ENCODE results near the gene CHAT. TPM values are rescaled to one million over a fixed set of nuclear protein-coding genes. Genes with fewer than 3 reads are reported as not detected.

Gene CHAT
- total and polyA plus RNA-seq, 3 experiments from 2014 or later, result not detected

DNA sequence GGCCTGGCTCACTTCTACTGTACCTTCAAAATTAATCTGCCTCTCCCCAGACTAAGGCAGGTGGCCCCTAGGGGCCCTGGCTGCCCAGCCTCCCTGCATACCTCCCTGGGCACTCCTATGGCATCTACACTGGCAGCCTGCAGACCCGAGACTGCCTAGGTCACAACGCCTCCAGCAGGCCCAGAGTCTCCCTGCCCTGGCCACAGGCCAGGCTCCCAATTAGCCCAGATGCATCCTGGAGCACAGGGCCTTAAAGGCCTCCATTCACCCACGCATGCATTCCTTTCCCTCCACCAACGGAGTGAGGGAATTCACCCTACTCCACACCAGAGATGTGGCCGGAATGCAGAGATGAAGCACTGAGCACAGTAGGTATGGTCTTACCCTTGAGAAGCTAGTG is 1.9 kb downstream of the CHAT start:
- H3K27me3 ChIP-seq (ENCODE audit: insufficient read depth, low read length, poor library complexity, severe bottlenecking), result peaks cover 16% of the 10 kb centered on the region
- H3K4me3 Mint-ChIP-seq, result peak overlapping the region in 1 of 7 donors; percentile 20
- H3K36me3 ChIP-seq (ENCODE audit: insufficient read depth, low read length), result no peaks in the 10 kb centered on the region
- H3K9me3 ChIP-seq (ENCODE audit: low read length), result no peaks in the 10 kb centered on the region
- H3K36me3 Mint-ChIP-seq, result no peaks in the 10 kb centered on the region
- H3K27ac Mint-ChIP-seq, result peak overlapping the region in 2 of 8 donors; percentile 45 to 88
- H3K4me1 ChIP-seq (ENCODE audit: insufficient read depth, low read length), result no peaks in the 10 kb centered on the region
- CTCF ChIA-PET, result interaction anchor here (1.4 kb wide), 1 partner anchor 22 kb away, joined by 4 read pairs; no protein-coding TSS in a partner anchor
- POLR2A ChIA-PET, result no interaction called here
- H3K27me3 Mint-ChIP-seq, result peaks cover 56 to 87% of the 10 kb centered on the region in 2 donors
- H3K4me1 Mint-ChIP-seq, result peaks cover 9 to 12% (median 10%) of the 10 kb centered on the region in 3 donors
- no peak overlapping the region for H3K27ac ChIP-seq (ENCODE audit: low read depth, low read length)
- peaks cover 0 to 13% (median 4%) of the 10 kb centered on the region in 5 donors for H3K9me3 Mint-ChIP-seq
- no peak overlapping the region for H3K4me3 ChIP-seq (ENCODE audit: low read length)
- DNase-seq, result no peak

GRCh38 chr10:49616421-49617101 is 2.7 kb downstream of the CHAT start:
- Mint-ChIP-seq H3K4me1 (peaks cover 9 to 12% (median 10%) of the 10 kb centered on the region in 3 donors), H3K4me3 (no peak overlapping the region), H3K27me3 (peaks cover 50 to 81% of the 10 kb centered on the region in 2 donors), H3K27ac (no peak overlapping the region), H3K9me3 (peaks cover 0 to 11% (median 4%) of the 10 kb centered on the region in 5 donors), H3K36me3 (no peaks in the 10 kb centered on the region)
- ChIA-PET POLR2A (no interaction called here), CTCF (interaction anchor here (1.4 kb wide), 1 partner anchor 23 kb away, joined by 4 read pairs; no protein-coding TSS in a partner anchor)
- H3K27me3 ChIP-seq (ENCODE audit: insufficient read depth, low read length, poor library complexity, severe bottlenecking), result peaks cover 16% of the 10 kb centered on the region
- no peak for DNase-seq
- no peaks in the 10 kb centered on the region for H3K4me1 ChIP-seq (ENCODE audit: insufficient read depth, low read length)
- no peaks in the 10 kb centered on the region for H3K9me3 ChIP-seq (ENCODE audit: low read length)
- H3K36me3 ChIP-seq (ENCODE audit: insufficient read depth, low read length), result no peaks in the 10 kb centered on the region
- H3K4me3 ChIP-seq (ENCODE audit: low read length), result no peak overlapping the region
- no peak overlapping the region for H3K27ac ChIP-seq (ENCODE audit: low read depth, low read length)

GRCh38 chr10:49617121-49618020 is 3.5 kb downstream of the CHAT start:
- peaks cover 44 to 73% of the 10 kb centered on the region in 2 donors for H3K27me3 Mint-ChIP-seq
- H3K36me3 Mint-ChIP-seq, result no peaks in the 10 kb centered on the region
- H3K27ac ChIP-seq (ENCODE audit: low read depth, low read length), result no peak overlapping the region
- ChIA-PET POLR2A (no interaction called here), CTCF (interaction anchor here (1.4 kb wide), 1 partner anchor 24 kb away, joined by 4 read pairs; no protein-coding TSS in a partner anchor)
- no peaks in the 10 kb centered on the region for H3K9me3 ChIP-seq (ENCODE audit: low read length)
- H3K4me3 Mint-ChIP-seq, result no peak overlapping the region
- H3K27ac Mint-ChIP-seq, result no peak overlapping the region
- no peaks in the 10 kb centered on the region for H3K4me1 ChIP-seq (ENCODE audit: insufficient read depth, low read length)
- peaks cover 0 to 5% (median 3%) of the 10 kb centered on the region in 5 donors for H3K9me3 Mint-ChIP-seq
- no peaks in the 10 kb centered on the region for H3K36me3 ChIP-seq (ENCODE audit: insufficient read depth, low read length)
- peaks cover 13% of the 10 kb centered on the region for H3K27me3 ChIP-seq (ENCODE audit: insufficient read depth, low read length, poor library complexity, severe bottlenecking)
- H3K4me1 Mint-ChIP-seq, result peaks cover 7 to 9% (median 8%) of the 10 kb centered on the region in 3 donors
- no peak for DNase-seq
- H3K4me3 ChIP-seq (ENCODE audit: low read length), result no peak overlapping the region

DNA sequence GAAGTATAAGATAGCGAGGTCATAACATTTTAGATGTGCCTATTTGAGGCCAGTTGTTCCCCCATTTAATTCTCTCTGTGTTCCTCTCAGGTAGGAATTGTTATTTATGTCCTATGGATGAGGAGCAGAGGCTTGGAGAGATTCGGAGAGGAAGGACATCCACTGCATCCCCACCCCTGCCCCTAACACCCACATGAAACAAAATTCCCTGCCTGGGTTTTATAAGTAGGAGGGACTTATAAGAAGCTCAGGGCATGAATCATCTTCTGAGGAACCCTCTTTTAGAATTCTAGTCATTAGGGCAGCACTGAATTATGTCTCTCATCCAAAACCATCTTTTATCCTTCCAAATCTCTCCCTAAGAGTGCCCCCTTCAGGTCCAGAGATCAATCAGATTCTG is 5.0 kb downstream of the CHAT start:
- POLR2A ChIA-PET, result no interaction called here
- H3K4me1 Mint-ChIP-seq, result peaks cover 0 to 7% (median under 1%) of the 10 kb centered on the region in 3 donors
- H3K27ac ChIP-seq (ENCODE audit: low read depth, low read length), result no peak overlapping the region
- no peaks in the 10 kb centered on the region for H3K36me3 Mint-ChIP-seq
- peaks cover 32 to 59% of the 10 kb centered on the region in 2 donors for H3K27me3 Mint-ChIP-seq
- no peaks in the 10 kb centered on the region for H3K4me1 ChIP-seq (ENCODE audit: insufficient read depth, low read length)
- no peaks in the 10 kb centered on the region for H3K9me3 ChIP-seq (ENCODE audit: low read length)
- H3K4me3 Mint-ChIP-seq, result no peak overlapping the region
- no peaks in the 10 kb centered on the region for H3K36me3 ChIP-seq (ENCODE audit: insufficient read depth, low read length)
- CTCF ChIA-PET, result no interaction called here
- peaks cover 0 to under 1% (median 0%) of the 10 kb centered on the region in 5 donors for H3K9me3 Mint-ChIP-seq
- H3K27me3 ChIP-seq (ENCODE audit: insufficient read depth, low read length, poor library complexity, severe bottlenecking), result peaks cover 8% of the 10 kb centered on the region
- H3K27ac Mint-ChIP-seq, result no peak overlapping the region
- no peak overlapping the region for H3K4me3 ChIP-seq (ENCODE audit: low read length)
- no peak for DNase-seq

DNA sequence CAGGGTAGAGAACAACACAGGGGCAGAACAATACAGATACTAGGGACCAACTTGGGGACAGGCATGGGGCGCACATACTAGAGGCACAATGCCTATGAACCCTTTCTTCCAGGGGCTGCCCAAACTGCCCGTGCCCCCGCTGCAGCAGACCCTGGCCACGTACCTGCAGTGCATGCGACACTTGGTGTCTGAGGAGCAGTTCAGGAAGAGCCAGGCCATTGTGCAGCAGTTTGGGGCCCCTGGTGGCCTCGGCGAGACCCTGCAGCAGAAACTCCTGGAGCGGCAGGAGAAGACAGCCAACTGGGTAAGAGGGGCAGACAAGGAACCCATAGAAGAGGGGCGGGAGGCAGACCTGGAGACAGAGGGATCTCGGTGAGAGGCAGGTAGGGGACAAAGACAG is 5.8 kb downstream of the CHAT start:
- Histone ChIP-seq H3K27me3 (ENCODE audit: insufficient read depth, low read length, poor library complexity, severe bottlenecking) (peaks cover 8% of the 10 kb centered on the region), H3K36me3 (ENCODE audit: insufficient read depth, low read length) (no peaks in the 10 kb centered on the region), H3K4me3 (ENCODE audit: low read length) (no peak overlapping the region), H3K27ac (ENCODE audit: low read depth, low read length) (no peak overlapping the region), H3K9me3 (ENCODE audit: low read length) (no peaks in the 10 kb centered on the region), H3K4me1 (ENCODE audit: insufficient read depth, low read length) (no peaks in the 10 kb centered on the region)
- Mint-ChIP-seq H3K4me1 (peaks cover 0 to 5% (median 0%) of the 10 kb centered on the region in 3 donors), H3K27me3 (peaks cover 33 to 59% of the 10 kb centered on the region in 2 donors), H3K9me3 (no peaks in the 10 kb centered on the region), H3K4me3 (no peak overlapping the region), H3K27ac (no peak overlapping the region), H3K36me3 (no peaks in the 10 kb centered on the region)
- ChIA-PET CTCF (no interaction called here), POLR2A (no interaction called here)
- DNase-seq, result no peak

DNA sequence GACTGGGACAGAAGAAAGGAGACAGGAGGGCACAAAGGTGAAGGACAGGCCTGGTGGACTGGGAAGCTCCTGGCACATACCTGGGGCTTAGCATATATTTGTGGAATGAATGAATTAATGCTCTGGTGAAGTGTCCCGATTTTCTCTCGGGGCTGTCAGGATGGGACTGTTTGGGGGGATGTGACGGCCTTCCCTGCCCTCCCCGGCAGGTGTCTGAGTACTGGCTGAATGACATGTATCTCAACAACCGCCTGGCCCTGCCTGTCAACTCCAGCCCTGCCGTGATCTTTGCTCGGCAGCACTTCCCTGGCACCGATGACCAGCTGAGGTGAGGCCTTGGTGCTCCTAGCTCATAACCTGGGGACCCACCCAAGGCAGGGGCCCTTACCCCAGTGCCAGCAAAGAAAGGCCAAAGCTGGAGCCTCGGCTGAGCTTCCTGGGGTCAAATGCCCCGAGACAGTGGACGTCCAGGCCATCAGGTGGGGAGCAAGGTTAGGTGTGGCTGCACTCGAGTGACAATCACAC is 6.5 kb downstream of the CHAT start:
- ChIA-PET POLR2A (no interaction called here), CTCF (no interaction called here)
- Histone ChIP-seq H3K36me3 (ENCODE audit: insufficient read depth, low read length) (no peaks in the 10 kb centered on the region), H3K4me1 (ENCODE audit: insufficient read depth, low read length) (no peaks in the 10 kb centered on the region), H3K4me3 (ENCODE audit: low read length) (no peak overlapping the region), H3K9me3 (ENCODE audit: low read length) (no peaks in the 10 kb centered on the region), H3K27me3 (ENCODE audit: insufficient read depth, low read length, poor library complexity, severe bottlenecking) (peaks cover 8% of the 10 kb centered on the region), H3K27ac (ENCODE audit: low read depth, low read length) (no peak overlapping the region)
- H3K4me1 Mint-ChIP-seq, result peaks cover 0 to 3% (median 0%) of the 10 kb centered on the region in 3 donors
- no peak overlapping the region for H3K4me3 Mint-ChIP-seq
- no peaks in the 10 kb centered on the region for H3K36me3 Mint-ChIP-seq
- no peaks in the 10 kb centered on the region for H3K9me3 Mint-ChIP-seq
- H3K27ac Mint-ChIP-seq, result no peak overlapping the region
- no peak for DNase-seq
- peaks cover 30 to 58% of the 10 kb centered on the region in 2 donors for H3K27me3 Mint-ChIP-seq

GRCh38 chr10:49620841-49621378 is 7.1 kb downstream of the CHAT start:
- ChIA-PET POLR2A (no interaction called here), CTCF (no interaction called here)
- Histone ChIP-seq H3K9me3 (ENCODE audit: low read length) (no peaks in the 10 kb centered on the region), H3K4me3 (ENCODE audit: low read length) (no peak overlapping the region), H3K36me3 (ENCODE audit: insufficient read depth, low read length) (no peaks in the 10 kb centered on the region), H3K27ac (ENCODE audit: low read depth, low read length) (no peak overlapping the region), H3K27me3 (ENCODE audit: insufficient read depth, low read length, poor library complexity, severe bottlenecking) (peaks cover 8% of the 10 kb centered on the region), H3K4me1 (ENCODE audit: insufficient read depth, low read length) (no peaks in the 10 kb centered on the region)
- DNase-seq, result no peak
- no peaks in the 10 kb centered on the region for H3K9me3 Mint-ChIP-seq
- no peaks in the 10 kb centered on the region for H3K36me3 Mint-ChIP-seq
- no peak overlapping the region for H3K4me3 Mint-ChIP-seq
- H3K27ac Mint-ChIP-seq, result no peak overlapping the region
- peaks cover 25 to 52% of the 10 kb centered on the region in 2 donors for H3K27me3 Mint-ChIP-seq
- no peaks in the 10 kb centered on the region for H3K4me1 Mint-ChIP-seq

DNA sequence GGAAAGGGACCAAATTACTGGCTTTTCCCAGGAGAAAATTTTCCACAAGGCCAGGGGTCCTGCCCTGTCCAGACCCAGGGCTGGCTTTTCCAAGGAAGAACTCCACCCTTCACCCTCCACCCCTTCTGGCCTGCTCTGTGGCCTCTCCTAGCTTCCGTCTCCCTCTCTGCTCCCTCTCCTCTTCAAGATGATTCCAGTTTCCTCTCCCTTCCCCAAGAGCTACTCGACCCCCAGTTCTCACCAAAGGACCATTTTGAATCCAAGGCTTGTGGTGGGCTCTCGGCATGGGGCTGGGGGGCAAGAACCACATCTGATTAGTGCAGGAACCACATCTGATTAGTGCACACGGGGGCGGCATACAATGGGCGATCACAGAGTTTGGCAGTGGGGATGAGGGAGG is 7.7 kb downstream of the CHAT start:
- Mint-ChIP-seq H3K27ac (no peak overlapping the region), H3K36me3 (no peaks in the 10 kb centered on the region), H3K27me3 (peaks cover 23 to 46% of the 10 kb centered on the region in 2 donors), H3K9me3 (no peaks in the 10 kb centered on the region), H3K4me3 (no peak overlapping the region), H3K4me1 (no peaks in the 10 kb centered on the region)
- peaks cover 5% of the 10 kb centered on the region for H3K27me3 ChIP-seq (ENCODE audit: insufficient read depth, low read length, poor library complexity, severe bottlenecking)
- CTCF ChIA-PET, result no interaction called here
- H3K36me3 ChIP-seq (ENCODE audit: insufficient read depth, low read length), result no peaks in the 10 kb centered on the region
- no peaks in the 10 kb centered on the region for H3K4me1 ChIP-seq (ENCODE audit: insufficient read depth, low read length)
- no peak for DNase-seq
- POLR2A ChIA-PET, result no interaction called here
- no peak overlapping the region for H3K4me3 ChIP-seq (ENCODE audit: low read length)
- H3K9me3 ChIP-seq (ENCODE audit: low read length), result no peaks in the 10 kb centered on the region
- H3K27ac ChIP-seq (ENCODE audit: low read depth, low read length), result no peak overlapping the region

Measured in CD8-positive, alpha-beta memory T cell (primary cell).